A673 (cell line): Measurements from ENCODE around the gene ZNF416. TPM values are rescaled to one million over a fixed set of nuclear protein-coding genes. Genes with fewer than 3 reads are reported as not detected.

Experiments used
- Bru-seq: library from RNA; stranded (reverse); fragments of 400-500 nt; gene quantifications from one replicate; lab custom pipeline; 2021; lab: Mats Ljungman, UMichigan
- BruChase-seq, 2 experiments: library from RNA; stranded (reverse); fragments of 400-500 nt; gene quantifications; one replicate each; lab custom pipeline; 2021; lab: Mats Ljungman, UMichigan
- BruUV-seq: library from RNA; stranded (reverse); fragments of 400-500 nt; replicated peaks from 2 replicates; lab custom pipeline; 2021; lab: Mats Ljungman, UMichigan
- CTCF ChIA-PET: fragments of 300-600 bp; sonication (Branson Sonifier 250); formaldehyde crosslinking; loops from one replicate; lab custom pipeline; 2022; ENCODE audit warnings: antibody characterized with exemption; lab: Charles Lee
- POLR2A ChIA-PET: fragments of 300-600 bp; sonication (Branson Sonifier 250); formaldehyde crosslinking; loops from one replicate; lab custom pipeline; 2022; ENCODE audit warnings: antibody characterized with exemption; ENCODE audit not compliant: low non-redundant PET; lab: Charles Lee
- DNase-seq: peaks from one replicate; pipeline ENCODE4 v3.0.0-alpha.2; 2015; ENCODE audit warnings: low spot score
- H3K27ac ChIP-seq: fragments of 200-600 bp; sonication (generic); 2 replicates; pipeline ENCODE4 v1.5.1; 2016; ENCODE audit warnings: mixed run types, low read depth, mild to moderate bottlenecking, mixed read lengths, antibody characterized with exemption, low read length; ENCODE audit not compliant: poor library complexity, severe bottlenecking
- H3K27me3 ChIP-seq: fragments of 200-600 bp; sonication (generic); replicated peaks from 2 replicates; pipeline ENCODE4 v1.6.1; 2017; ENCODE audit warnings: mixed run types, low read depth, mild to moderate bottlenecking, mixed read lengths, antibody characterized with exemption, low read length; ENCODE audit not compliant: insufficient read depth, poor library complexity
- H3K36me3 ChIP-seq: fragments of 200-600 bp; sonication (generic); 2 replicates; pipeline ENCODE4 v1.6.1; 2016; ENCODE audit warnings: mixed run types, mild to moderate bottlenecking, mixed read lengths, antibody characterized with exemption, low read length; ENCODE audit not compliant: insufficient read depth, poor library complexity, severe bottlenecking
- H3K4me1 ChIP-seq: fragments of 200-600 bp; sonication (generic); 2 replicates; pipeline ENCODE4 v1.6.1; 2017; ENCODE audit warnings: mixed run types, mild to moderate bottlenecking, mixed read lengths, antibody characterized with exemption, low read length; ENCODE audit not compliant: insufficient read depth, poor library complexity, severe bottlenecking
- H3K4me3 ChIP-seq: fragments of 200-600 bp; sonication (generic); 2 replicates; pipeline ENCODE4 v1.5.1; 2016; ENCODE audit warnings: low read depth, mixed run types, mild to moderate bottlenecking, mixed read lengths, low read length; ENCODE audit not compliant: poor library complexity, severe bottlenecking
- H3K9me3 ChIP-seq: fragments of 200-600 bp; sonication (generic); 2 replicates; pipeline ENCODE4 v1.6.1; 2016; ENCODE audit warnings: mixed run types, low read depth, mild to moderate bottlenecking, mixed read lengths, antibody characterized with exemption, low read length; ENCODE audit not compliant: poor library complexity, severe bottlenecking
- EZH2 ChIP-seq: fragments of 200-600 bp; sonication (generic); IDR thresholded peaks from 2 replicates; pipeline ENCODE4 v1.6.1; 2017; ENCODE audit warnings: borderline replicate concordance, low read depth, mild to moderate bottlenecking, mixed read lengths, antibody characterized with exemption, low read length; ENCODE audit not compliant: poor library complexity, severe bottlenecking
- intact Hi-C: fragments of 100-400 bp; cut with micrococcal nuclease; formaldehyde crosslinking; loops from one replicate; pipeline ENCODE4 v1.10.0; 2022; ENCODE audit not compliant: unreplicated experiment
- long read RNA-seq: library from polyadenylated mRNA; stranded (forward); transcript quantifications from one replicate; pipeline ENCODE4 v2.0.0, GENCODE V29; 2022
- total RNA-seq: library from RNA; stranded (reverse); gene quantifications from 2 replicates; pipeline ENCODE4 v1.2.3, GENCODE V29; 2021
- TF ChIP-seq, protein P1 (sequence below): fragments of 300-800, 200-600 bp; sonication (generic); conservative IDR thresholded peaks from 2 replicates; pipeline ENCODE4 v1.5.1; 2017; ENCODE audit warnings: low read depth, mild to moderate bottlenecking, antibody characterized with exemption, low read length, moderate library complexity, mixed read lengths

The ZNF416 gene
- 6.8 and 7.1 TPM in 2 replicates for total RNA-seq
- Bru-seq, nascent RNA: percentile 70 among the genes with signal in this experiment
- BruChase-seq, experiment 1, labeled RNA remaining after a 2-hour chase: percentile 62 among the genes with signal in this experiment
- percentile 58 among the genes with signal in this experiment for BruChase-seq, experiment 2, labeled RNA remaining after a 6-hour chase
- long read RNA-seq, transcript ZNF416-201 (4 exons, 2,561 nt): major isoform, 14 of 15 reads
- long read RNA-seq, partial matches to known transcripts: 0 of 15 reads
- long read RNA-seq, other reads (novel, unspliced or antisense): 1 of 15 reads

- BruUV-seq: TSS peak; percentile 61
- no peaks in the 10 kb centered on the region for H3K27me3 ChIP-seq
- peak; percentile 99 for DNase-seq
- intact Hi-C loops: no loop called here
- H3K27ac ChIP-seq: peak within 1 kb of the TSS; percentile 46
- ChIA-PET POLR2A (no interaction called here), CTCF (no interaction called here)
- peaks cover 51% of the 10 kb centered on the region for H3K9me3 ChIP-seq
- TF ChIP-seq, protein P1, sequence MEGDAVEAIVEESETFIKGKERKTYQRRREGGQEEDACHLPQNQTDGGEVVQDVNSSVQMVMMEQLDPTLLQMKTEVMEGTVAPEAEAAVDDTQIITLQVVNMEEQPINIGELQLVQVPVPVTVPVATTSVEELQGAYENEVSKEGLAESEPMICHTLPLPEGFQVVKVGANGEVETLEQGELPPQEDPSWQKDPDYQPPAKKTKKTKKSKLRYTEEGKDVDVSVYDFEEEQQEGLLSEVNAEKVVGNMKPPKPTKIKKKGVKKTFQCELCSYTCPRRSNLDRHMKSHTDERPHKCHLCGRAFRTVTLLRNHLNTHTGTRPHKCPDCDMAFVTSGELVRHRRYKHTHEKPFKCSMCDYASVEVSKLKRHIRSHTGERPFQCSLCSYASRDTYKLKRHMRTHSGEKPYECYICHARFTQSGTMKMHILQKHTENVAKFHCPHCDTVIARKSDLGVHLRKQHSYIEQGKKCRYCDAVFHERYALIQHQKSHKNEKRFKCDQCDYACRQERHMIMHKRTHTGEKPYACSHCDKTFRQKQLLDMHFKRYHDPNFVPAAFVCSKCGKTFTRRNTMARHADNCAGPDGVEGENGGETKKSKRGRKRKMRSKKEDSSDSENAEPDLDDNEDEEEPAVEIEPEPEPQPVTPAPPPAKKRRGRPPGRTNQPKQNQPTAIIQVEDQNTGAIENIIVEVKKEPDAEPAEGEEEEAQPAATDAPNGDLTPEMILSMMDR: peak; percentile 41
- TF ChIP-seq EZH2: no peak
- H3K36me3 ChIP-seq: peaks cover 21% of the 10 kb centered on the region
- no peaks in the 10 kb centered on the region for H3K4me1 ChIP-seq
- H3K4me3 ChIP-seq: peak within 1 kb of the TSS; percentile 68
Measured at GRCh38 chr19:57578487-57579205, at the start of gene ZNF416. Gene ZNF416 (minus strand): TSS chr19:57578911. CDS start chr19:57578704, 207 bp downstream.

DNA sequence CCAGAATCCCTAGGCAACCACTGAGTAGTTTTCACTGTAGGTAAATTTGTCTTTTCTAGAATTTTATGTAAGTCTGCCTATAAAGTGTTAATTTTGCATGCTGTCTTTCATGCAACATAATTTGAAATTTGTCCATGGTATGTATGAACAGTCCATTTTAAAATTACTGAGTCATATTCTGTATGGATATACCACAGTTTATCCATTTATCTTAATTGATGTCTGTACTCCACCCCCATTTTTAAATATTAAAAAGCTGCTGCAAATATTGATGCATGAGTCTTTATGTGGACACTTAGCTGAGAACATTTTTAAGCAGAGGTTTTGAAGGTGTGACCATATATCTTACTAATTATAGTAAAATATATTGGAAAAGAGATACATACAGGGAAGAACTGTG lies 44.4 kb upstream of the ZNF416 start:
- H3K36me3 ChIP-seq: peaks cover 66% of the 10 kb centered on the region
- DNase-seq: no peak
- H3K9me3 ChIP-seq: peaks cover 86% of the 10 kb centered on the region
- no peak overlapping the region for H3K27ac ChIP-seq
- no peak overlapping the region for H3K4me3 ChIP-seq
- CTCF ChIA-PET: no interaction called here
- no peaks in the 10 kb centered on the region for H3K4me1 ChIP-seq
- H3K27me3 ChIP-seq: no peaks in the 10 kb centered on the region
- intact Hi-C loops: no loop called here
- TF ChIP-seq, protein P1: no peak
- TF ChIP-seq EZH2: no peak
- POLR2A ChIA-PET: no interaction called here
- no TSS peak for BruUV-seq

GRCh38 chr19:57620673-57621348 lies 42.1 kb upstream of the ZNF416 start:
- CTCF ChIA-PET: no interaction called here
- Histone ChIP-seq H3K27me3 (no peaks in the 10 kb centered on the region), H3K4me3 (no peak overlapping the region), H3K27ac (no peak overlapping the region), H3K4me1 (no peaks in the 10 kb centered on the region), H3K36me3 (peaks cover 88% of the 10 kb centered on the region), H3K9me3 (peaks cover 100% of the 10 kb centered on the region)
- intact Hi-C loops: no loop called here
- no TSS peak for BruUV-seq
- TF ChIP-seq, protein P1: no peak
- TF ChIP-seq EZH2: no peak
- POLR2A ChIA-PET: no interaction called here
- no peak for DNase-seq
